Panc1 (cell line): Measurements from ENCODE around the gene JOSD1. TPM values are rescaled to one million over a fixed set of nuclear protein-coding genes. Genes with fewer than 3 reads are reported as not detected.

Experiments
- ATAC-seq: fragments of 200-7000 bp; cut with Tn5 transposase; 2 replicates; pipeline ENCODE4 v1.9.1; 2020; ENCODE audit warnings: mild to moderate bottlenecking, moderate library complexity
- BruUV-seq: library from RNA; stranded (reverse); fragments of 400-500 nt; replicated peaks from 2 replicates; lab custom pipeline; 2021; lab: Mats Ljungman, UMichigan
- CTCF ChIA-PET: fragments of 300-600 bp; sonication (Branson Sonifier 250); formaldehyde crosslinking; loops from one replicate; lab custom pipeline; 2022; ENCODE audit warnings: antibody characterized with exemption; lab: Charles Lee
- POLR2A ChIA-PET: fragments of 300-600 bp; sonication (Branson Sonifier 250); formaldehyde crosslinking; loops from one replicate; lab custom pipeline; 2022; ENCODE audit warnings: antibody characterized with exemption; lab: Charles Lee
- DNase-seq: peaks from one replicate; pipeline ENCODE4 v3.0.0-alpha.2; 2010; ENCODE audit warnings: low read depth, low spot score
- H3K27ac ChIP-seq: 2 replicates; pipeline ENCODE4 v1.5.1; 2011; ENCODE audit warnings: mild to moderate bottlenecking, low read length, inconsistent platforms
- H3K27me3 ChIP-seq: fragments of 200-500 bp; sonication (Bioruptor generic); 2 replicates; pipeline ENCODE4 v1.6.0; 2014; ENCODE audit warnings: low read length, inconsistent platforms; ENCODE audit not compliant: control insufficient read depth, insufficient read depth
- H3K36me3 ChIP-seq: fragments of 200-500 bp; sonication (Bioruptor generic); 2 replicates; pipeline ENCODE4 v1.5.1; 2014; ENCODE audit warnings: inconsistent platforms, mild to moderate bottlenecking, low read length, moderate library complexity; ENCODE audit not compliant: control insufficient read depth, insufficient read depth
- H3K4me1 ChIP-seq: 2 replicates; pipeline ENCODE4 v1.5.1; 2011; ENCODE audit warnings: inconsistent platforms, mild to moderate bottlenecking, low read length, moderate library complexity; ENCODE audit not compliant: control insufficient read depth, insufficient read depth
- H3K4me3 ChIP-seq, 2 experiments: 2 replicates each; pipeline ENCODE4 v1.5.1; 2011 to 2012; ENCODE audit warnings: low read depth in 2 of 2, low read length in 2 of 2, mild to moderate bottlenecking in 2 of 2, inconsistent platforms in 1 of 2, moderate library complexity in 1 of 2
- H3K9me3 ChIP-seq: fragments of 200-500 bp; sonication (Bioruptor generic); 2 replicates; pipeline ENCODE4 v1.5.1; 2014; ENCODE audit warnings: low read depth, mild to moderate bottlenecking, inconsistent platforms, low read length, moderate library complexity; ENCODE audit not compliant: control insufficient read depth, insufficient read depth
- POLR2AphosphoS5 ChIP-seq: IDR thresholded peaks from 2 replicates; pipeline ENCODE4 v1.6.1; 2012; ENCODE audit warnings: mild to moderate bottlenecking, low read depth, low read length, moderate library complexity
- SIN3A ChIP-seq: IDR thresholded peaks from 2 replicates; pipeline ENCODE4 v1.6.1; 2012; ENCODE audit warnings: low read depth, mild to moderate bottlenecking, low read length, moderate library complexity, borderline replicate concordance; ENCODE audit not compliant: insufficient read depth
- TCF7L2 ChIP-seq: IDR thresholded peaks from 2 replicates; pipeline ENCODE4 v1.6.1; 2011; ENCODE audit warnings: mild to moderate bottlenecking, low read depth, low read length, inconsistent platforms
- in situ Hi-C: cut with HindIII; loops from 2 replicates; pipeline ENCODE4 v1.10.0; 2016; ENCODE audit warnings: low sequenced_read_pairs, low pct_unique_long_range_greater_than_20kb
- intact Hi-C: fragments of 100-400 bp; cut with micrococcal nuclease; formaldehyde crosslinking; loops from one replicate; pipeline ENCODE4 v1.10.0; 2022; ENCODE audit not compliant: unreplicated experiment
- total RNA-seq: library from RNA; stranded (reverse); gene quantifications from one replicate; pipeline ENCODE4 v1.2.1, GENCODE V29; 2021; ENCODE audit not compliant: unreplicated experiment
- TF ChIP-seq, protein P1 (sequence below): fragments of 450-650 bp; IDR thresholded peaks from 2 replicates; pipeline ENCODE4 v1.5.1; 2017; ENCODE audit warnings: mild to moderate bottlenecking
- TF ChIP-seq, protein P2 (sequence below), 2 experiments: IDR thresholded peaks; 2 replicates each; pipeline ENCODE4 v1.6.1; 2011 to 2012; ENCODE audit warnings: low read depth in 2 of 2, control low read depth in 1 of 2, low read length in 1 of 2, mild to moderate bottlenecking in 1 of 2, moderate library complexity in 1 of 2; ENCODE audit not compliant: insufficient read depth in 1 of 2

The JOSD1 gene
- total RNA-seq, 1 experiment from 2014 or later: 35.1 TPM

DNA sequence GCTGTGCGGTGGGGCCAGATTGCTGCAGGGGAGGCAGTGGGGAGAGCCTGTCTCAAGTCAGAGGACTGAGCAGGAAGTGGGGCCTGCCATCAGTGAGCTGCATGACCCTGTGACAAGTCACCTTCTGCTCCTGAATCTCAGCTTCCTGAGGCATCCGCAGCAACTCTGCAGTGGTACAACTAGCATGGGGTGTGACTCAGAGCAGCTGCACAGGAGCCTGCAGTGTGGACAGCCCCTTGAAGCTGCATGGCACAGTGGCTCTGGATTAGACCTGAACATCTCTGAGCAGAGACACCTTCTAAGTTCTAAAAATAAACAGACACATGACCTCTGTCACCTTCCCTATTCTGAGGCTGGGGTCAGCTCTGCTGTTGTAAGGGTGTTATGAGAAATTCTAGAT lies 62.5 kb downstream of the JOSD1 start:
- CTCF ChIA-PET: no interaction called here
- TF ChIP-seq SIN3A (no peak), POLR2AphosphoS5 (no peak), TCF7L2 (no peak)
- TF ChIP-seq, protein P1, sequence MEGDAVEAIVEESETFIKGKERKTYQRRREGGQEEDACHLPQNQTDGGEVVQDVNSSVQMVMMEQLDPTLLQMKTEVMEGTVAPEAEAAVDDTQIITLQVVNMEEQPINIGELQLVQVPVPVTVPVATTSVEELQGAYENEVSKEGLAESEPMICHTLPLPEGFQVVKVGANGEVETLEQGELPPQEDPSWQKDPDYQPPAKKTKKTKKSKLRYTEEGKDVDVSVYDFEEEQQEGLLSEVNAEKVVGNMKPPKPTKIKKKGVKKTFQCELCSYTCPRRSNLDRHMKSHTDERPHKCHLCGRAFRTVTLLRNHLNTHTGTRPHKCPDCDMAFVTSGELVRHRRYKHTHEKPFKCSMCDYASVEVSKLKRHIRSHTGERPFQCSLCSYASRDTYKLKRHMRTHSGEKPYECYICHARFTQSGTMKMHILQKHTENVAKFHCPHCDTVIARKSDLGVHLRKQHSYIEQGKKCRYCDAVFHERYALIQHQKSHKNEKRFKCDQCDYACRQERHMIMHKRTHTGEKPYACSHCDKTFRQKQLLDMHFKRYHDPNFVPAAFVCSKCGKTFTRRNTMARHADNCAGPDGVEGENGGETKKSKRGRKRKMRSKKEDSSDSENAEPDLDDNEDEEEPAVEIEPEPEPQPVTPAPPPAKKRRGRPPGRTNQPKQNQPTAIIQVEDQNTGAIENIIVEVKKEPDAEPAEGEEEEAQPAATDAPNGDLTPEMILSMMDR: no peak
- TF ChIP-seq, protein P2, sequence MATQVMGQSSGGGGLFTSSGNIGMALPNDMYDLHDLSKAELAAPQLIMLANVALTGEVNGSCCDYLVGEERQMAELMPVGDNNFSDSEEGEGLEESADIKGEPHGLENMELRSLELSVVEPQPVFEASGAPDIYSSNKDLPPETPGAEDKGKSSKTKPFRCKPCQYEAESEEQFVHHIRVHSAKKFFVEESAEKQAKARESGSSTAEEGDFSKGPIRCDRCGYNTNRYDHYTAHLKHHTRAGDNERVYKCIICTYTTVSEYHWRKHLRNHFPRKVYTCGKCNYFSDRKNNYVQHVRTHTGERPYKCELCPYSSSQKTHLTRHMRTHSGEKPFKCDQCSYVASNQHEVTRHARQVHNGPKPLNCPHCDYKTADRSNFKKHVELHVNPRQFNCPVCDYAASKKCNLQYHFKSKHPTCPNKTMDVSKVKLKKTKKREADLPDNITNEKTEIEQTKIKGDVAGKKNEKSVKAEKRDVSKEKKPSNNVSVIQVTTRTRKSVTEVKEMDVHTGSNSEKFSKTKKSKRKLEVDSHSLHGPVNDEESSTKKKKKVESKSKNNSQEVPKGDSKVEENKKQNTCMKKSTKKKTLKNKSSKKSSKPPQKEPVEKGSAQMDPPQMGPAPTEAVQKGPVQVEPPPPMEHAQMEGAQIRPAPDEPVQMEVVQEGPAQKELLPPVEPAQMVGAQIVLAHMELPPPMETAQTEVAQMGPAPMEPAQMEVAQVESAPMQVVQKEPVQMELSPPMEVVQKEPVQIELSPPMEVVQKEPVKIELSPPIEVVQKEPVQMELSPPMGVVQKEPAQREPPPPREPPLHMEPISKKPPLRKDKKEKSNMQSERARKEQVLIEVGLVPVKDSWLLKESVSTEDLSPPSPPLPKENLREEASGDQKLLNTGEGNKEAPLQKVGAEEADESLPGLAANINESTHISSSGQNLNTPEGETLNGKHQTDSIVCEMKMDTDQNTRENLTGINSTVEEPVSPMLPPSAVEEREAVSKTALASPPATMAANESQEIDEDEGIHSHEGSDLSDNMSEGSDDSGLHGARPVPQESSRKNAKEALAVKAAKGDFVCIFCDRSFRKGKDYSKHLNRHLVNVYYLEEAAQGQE (IDR thresholded peaks at IDR 0.05; ENCODE audit: insufficient read depth in 1 of 2, low read depth in 2 of 2, low read length in 1 of 2): no peak

More for the DNA sequence above, 62.5 kb downstream of the JOSD1 start:
- Histone ChIP-seq H3K36me3 (no peaks in the 10 kb centered on the region), H3K4me3 (no peak overlapping the region), H3K27ac (no peak overlapping the region), H3K27me3 (no peaks in the 10 kb centered on the region), H3K9me3 (no peaks in the 10 kb centered on the region), H3K4me1 (no peaks in the 10 kb centered on the region)
- ATAC-seq (no peak), DNase-seq (no peak)
- in situ Hi-C loops: no loop called here
- BruUV-seq: no TSS peak
- POLR2A ChIA-PET: no interaction called here
- intact Hi-C loops: no loop called here

Other genes with a start within 250 kb of the JOSD1 start
- 0.18 TPM for gene KCNJ4, start 245.7 kb downstream of the JOSD1 start, total RNA-seq
- 11.6 TPM for gene KDELR3, start 232.8 kb downstream of the JOSD1 start, total RNA-seq
- gene DDX17, start 194.6 kb downstream of the JOSD1 start, total RNA-seq: 277 TPM
- 3.2 TPM for gene DMC1, start 130.8 kb downstream of the JOSD1 start, total RNA-seq
- 2.4 TPM for gene FAM227A, start 44.6 kb downstream of the JOSD1 start, total RNA-seq
- gene CBY1, start 44.3 kb downstream of the JOSD1 start, total RNA-seq: 20.4 TPM
- gene TOMM22, start 19.0 kb downstream of the JOSD1 start, total RNA-seq: 111 TPM
- gene GTPBP1, start 5.0 kb upstream of the JOSD1 start, total RNA-seq: 25.5 TPM
- 45.1 TPM for gene SUN2, start 55.1 kb upstream of the JOSD1 start, total RNA-seq
- 10.5 TPM for gene DNAL4, start 93.2 kb upstream of the JOSD1 start, total RNA-seq
- 32.6 TPM for gene NPTXR, start 143.1 kb upstream of the JOSD1 start, total RNA-seq
- gene CBX6, start 171.3 kb upstream of the JOSD1 start, total RNA-seq: 98.4 TPM